DMS79 (cell line): ENCODE measurements around the gene LPCAT1.
"Not testable (repeated sequence)": the region's sequence is repeated elsewhere in the genome, so short reads cannot be mapped to it uniquely, and the experiment has no call there.

Experiments used
- DNase-seq: peaks from one replicate; lab custom pipeline; 2025; lab: John Stamatoyannopoulos, UW

The LPCAT1 gene, protein sequence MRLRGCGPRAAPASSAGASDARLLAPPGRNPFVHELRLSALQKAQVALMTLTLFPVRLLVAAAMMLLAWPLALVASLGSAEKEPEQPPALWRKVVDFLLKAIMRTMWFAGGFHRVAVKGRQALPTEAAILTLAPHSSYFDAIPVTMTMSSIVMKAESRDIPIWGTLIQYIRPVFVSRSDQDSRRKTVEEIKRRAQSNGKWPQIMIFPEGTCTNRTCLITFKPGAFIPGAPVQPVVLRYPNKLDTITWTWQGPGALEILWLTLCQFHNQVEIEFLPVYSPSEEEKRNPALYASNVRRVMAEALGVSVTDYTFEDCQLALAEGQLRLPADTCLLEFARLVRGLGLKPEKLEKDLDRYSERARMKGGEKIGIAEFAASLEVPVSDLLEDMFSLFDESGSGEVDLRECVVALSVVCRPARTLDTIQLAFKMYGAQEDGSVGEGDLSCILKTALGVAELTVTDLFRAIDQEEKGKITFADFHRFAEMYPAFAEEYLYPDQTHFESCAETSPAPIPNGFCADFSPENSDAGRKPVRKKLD

DNA sequence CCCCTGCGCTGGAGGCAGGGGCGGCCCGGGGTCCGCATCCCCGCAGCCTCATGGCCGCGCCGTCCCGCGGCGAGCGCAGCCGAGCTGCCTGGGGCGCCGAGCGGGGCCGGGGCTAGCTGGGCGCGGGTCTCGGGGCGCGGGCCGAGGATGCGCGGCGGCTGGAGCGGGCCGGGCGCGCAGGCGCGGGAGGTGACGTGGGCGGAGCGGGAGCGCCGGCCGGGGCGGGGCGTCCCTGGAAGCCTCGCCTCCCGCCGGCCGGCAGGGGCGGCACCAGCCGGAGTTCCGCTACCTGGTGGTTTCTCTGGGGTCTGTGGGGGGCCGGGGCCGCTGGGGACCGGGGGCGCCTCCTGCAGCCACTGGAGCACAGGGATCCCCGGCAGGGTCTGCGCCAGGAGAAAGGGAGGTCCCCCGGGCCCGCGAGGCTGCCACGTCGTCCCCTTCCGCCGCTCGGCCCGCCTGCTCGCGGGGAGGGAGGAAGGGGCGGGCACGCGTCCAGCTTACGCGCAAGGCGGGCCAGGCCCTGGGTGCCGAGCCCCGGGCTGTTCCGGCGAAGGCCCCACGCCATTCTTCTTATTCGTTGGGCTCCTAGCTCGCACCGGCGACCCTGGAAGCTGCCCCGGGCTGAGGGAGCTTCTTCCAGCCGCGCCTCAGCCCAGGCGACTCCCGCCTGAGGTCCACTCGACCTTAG, at the start of gene LPCAT1:
Gene LPCAT1 (minus strand): TSS at position 168 of the 688 bp plus-strand sequence. CDS start 116 bp downstream, at position 52.
- DNase-seq: no peak

DNA sequence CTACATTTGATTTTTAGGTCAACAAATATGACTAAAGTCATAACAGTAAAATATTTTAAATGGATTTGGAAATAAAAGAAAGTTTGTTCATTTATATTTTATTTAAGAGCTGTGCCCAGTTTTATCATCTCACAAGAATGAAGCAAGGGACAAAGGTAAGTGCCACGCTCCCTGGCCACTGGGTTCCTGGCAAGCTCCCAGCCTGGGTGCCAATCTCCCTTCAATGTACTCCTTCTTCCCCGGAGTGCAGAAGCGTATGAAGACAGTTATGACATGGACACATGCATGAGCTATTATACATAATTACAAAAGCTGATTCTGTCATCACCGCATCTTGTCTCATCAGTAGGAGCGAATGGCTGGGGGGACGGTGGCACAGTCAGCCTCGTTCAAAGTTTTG, 48.1 kb upstream of the LPCAT1 start:
- DNase-seq: not testable (repeated sequence)

DNA sequence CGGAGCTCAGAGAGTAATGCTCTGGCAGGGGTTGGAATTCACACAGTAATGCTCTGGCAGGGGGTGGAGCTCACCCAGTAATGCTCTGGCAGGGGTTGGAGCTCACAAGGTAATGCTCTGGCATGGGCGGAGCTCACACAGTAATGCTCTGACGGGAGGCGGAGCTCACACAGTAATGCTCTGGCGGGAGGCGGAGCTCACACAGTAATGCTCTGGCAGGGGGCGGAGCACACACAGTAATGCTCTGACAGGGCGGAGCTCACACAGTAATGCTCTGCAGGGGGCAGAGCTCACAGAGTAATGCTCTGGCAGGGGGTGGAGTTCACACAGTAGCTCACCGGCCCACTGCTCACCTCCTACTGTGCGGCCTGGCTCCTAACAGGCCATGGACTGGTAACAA, 47.2 kb upstream of the LPCAT1 start:
- no peak for DNase-seq

DNA sequence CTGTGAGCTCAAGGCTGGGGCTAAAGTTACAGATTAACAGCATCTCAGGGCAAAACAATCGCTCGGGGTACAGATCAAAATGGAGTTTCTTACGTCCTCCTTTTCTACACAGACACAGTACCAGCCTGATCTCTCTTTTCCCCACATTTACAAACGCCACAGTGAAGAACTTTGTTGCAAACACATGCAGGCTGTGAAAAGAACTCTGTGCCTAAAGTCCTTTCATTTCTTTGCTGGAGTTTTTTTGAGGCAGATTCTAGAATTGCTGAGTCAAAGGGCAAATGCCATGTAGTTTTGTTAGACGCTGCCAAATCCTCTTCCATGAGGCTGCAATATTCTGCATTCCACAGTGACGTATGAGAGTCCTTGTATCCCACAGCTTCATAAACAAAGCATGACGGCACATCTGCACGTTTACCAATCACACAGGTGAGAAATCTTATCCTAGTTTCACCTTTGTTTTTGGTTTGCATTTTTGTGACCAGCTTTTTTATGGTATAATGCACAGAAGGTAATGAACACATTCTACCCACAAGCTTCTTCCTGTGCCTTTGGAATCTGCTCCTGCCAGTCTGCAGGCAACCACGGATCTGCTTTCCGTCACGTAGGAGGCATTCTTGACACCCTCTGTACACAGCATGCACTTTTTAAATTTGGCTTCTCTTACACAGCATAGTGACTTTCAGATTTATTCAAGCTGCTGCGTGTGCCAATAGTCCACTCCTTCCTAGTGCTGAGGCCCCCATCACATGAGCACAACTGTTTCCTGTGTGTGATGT, 44.6 kb upstream of the LPCAT1 start:
- DNase-seq: peak; percentile 68

DNA sequence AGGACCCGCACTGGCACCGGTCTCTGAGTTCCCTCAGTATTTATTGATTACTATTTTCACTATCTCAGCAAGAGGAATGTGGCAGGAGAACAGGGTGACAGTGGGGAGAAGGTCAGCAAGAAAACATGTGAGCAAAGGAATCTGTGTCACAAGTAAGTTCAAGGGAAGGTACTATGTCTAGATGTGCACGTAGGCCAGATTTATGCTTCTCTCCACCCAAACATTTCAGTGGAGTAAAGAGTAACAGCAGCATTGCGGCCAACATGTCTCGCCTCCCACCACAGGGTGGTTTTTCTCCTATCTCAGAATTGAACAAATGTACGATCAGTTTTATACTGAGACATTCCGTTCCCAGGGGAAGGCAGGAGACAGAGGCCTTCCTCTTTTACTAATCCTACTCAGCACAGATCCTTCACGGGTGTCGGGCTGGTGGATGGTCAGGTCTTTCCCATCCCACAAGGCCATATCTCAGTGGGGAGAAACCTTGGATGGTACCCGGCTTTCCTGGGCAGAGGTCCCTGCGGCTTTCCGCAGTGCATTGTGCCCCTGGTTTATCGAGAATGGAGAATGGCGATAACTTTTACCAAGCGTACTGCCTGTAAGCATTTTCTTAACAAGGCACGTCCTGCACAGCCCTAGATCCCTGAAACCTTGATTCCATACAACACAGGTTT, 43.9 kb upstream of the LPCAT1 start:
- DNase-seq: not testable (repeated sequence)

DNA sequence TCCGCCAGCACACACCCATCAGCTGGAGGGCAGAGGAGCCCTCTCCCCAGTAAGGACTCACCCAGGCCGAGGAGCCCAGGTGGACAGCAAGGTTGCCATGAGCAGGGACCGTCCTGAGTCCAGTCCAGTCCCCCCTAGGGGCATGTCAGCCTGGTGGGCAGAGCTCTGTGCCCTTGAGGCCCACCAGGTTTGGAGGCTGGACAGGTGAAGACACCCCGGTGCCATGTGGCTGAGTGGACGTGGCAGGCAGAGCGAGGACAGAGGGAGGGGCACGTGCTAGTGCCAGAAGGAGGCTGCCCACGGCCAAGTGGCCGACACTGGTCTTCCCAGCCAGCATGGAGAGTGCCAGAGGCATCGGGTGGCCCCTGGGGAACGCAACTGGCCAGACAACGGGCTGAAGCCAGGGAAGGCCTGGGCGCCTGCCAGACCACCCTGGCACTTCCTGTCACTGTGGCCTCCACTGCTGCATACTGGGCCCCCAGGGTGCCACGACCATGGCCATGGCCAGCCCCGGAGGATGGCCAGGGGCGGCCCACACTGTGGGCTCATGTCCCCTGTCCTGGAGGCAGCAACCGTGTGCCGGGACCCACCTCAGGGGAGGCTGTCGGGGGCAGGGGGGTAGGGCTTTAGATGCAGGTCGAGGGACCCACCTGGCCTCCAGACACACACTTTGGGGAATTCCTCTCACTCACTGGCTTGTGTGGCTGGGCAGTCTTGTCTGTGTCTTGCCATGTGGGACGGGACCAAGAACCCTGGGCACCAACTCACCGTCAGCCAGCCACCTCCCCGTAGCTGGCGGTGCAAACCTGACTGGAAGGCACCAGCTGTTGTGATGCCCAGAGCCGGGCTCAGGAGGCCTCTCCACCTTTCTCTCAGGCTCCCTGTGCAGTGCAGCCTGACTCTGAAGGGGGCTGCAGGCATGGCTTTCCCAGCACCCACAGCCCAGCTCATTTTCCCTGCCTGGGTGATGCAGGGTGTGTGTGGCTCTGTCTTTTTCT, 42.3 kb upstream of the LPCAT1 start:
- no peak for DNase-seq

DNA sequence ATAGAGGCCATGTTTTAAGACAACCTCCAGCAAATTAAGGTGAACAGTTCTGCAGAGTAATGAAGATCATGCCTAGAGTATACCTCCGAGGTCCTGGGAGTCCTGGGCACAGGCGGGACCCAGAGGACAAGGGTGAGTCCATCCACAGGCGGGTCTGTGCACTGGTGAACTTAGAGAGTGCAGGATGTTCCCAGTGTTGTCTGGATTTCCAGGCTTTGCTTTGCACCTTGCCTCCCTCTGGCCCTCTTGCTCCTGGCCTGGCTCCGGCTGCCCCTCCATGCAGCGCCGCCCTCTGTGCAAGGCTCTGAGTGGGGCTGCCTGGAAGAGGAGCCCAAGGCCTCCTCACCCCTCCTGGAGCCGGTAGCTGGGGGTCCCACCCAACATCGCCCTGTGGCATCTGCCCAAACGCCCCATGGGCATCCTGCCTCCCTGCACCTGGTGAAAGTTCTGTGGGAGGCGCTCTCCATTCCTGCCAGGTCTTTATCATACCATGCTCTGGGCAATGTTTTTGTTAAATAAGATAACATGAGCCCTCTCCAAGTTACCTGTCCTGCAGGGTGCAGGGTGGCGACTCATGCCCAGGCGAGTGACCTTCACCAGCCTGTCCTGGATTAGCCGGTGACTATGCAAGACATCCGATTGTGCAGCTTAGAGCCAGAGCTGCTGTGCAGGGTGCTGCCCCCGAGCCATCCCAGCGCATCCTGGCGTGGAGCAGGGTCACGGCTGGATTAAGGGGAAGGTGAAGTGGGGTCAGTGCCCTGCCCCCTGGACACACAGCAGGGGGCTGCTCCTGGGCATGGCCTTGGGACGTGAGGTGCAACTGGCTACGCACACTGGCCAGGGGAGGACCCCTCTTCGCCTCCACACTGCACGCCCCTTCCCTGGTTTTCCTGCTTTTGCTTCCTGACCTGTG, 41.3 kb upstream of the LPCAT1 start:
- DNase-seq: no peak

DNA sequence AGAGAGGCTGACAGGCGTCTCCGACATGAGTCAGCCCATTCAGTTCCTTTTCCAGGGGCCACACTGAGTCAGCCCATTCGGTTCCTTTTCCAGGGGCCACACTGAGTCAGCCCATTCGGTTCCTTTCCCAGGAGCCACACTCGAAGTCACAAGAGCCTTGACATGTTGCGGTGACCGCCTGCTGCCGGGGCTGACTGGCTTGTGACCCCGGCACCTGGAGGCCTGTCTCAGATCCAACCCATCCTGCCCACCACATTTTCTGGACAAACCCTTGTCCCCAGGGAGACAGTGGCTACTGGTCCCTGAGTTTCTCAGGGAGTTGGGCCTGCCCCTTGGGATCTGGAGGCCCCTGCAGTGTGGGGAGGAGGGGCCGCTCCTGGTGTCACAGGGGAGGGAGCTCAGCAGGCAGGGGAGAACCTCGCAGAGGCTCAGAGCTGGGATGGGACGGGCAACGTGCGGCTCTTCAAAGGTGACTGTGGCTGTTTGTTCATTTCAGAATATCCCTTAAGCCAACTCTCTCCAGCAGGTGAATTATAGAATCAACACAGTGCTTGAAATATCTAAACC, 40.5 kb upstream of the LPCAT1 start:
- DNase-seq: no peak

DNA sequence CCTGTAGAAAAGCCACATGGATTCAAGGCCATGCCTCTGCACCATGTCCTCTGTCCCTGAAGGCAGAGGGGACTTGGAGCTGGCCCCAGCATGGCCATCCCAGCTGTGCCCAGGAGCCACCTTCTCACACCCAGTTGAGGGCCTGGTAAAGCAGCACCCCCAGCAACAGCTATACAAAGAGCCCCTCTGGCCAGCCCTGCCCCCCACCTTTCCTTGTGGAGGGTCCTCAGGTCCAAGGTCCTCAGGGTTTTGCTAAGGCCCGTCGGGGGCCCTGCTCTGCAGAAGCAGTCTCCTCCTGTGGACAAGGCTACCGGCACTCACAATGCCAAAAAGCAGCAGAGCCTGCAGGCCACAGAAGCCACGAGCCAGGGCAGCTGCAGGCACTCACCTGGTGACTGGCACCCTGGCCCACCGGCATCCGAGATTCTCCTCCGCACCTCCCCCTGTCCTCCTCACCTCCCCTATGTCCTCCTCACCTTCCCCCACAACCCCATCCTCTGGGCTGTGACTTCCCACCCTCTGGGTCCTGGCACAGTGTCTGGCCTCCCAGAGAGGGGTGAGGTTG, 39.9 kb upstream of the LPCAT1 start:
- DNase-seq: no peak

DNA sequence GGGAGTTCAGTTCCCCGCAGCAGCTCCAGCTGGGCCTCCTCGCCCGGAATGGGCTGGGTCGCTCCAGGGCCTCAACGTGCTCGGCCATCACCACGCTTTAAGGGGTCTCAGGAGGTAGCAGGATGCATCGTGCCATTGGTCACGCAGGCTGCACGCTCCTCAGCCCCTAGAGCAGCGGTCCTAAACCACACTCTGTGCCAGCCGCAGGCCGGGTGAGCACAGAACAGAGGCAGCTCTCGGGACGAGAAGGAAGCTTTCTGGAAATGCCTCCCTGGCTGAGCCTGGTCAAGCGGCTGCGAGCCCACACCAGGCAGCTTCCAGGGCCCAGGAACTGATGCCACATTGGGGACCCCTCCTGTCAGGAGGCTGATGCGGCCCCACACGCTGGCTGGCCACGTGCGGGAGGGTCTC, 39.3 kb upstream of the LPCAT1 start:
- no peak for DNase-seq

DNA sequence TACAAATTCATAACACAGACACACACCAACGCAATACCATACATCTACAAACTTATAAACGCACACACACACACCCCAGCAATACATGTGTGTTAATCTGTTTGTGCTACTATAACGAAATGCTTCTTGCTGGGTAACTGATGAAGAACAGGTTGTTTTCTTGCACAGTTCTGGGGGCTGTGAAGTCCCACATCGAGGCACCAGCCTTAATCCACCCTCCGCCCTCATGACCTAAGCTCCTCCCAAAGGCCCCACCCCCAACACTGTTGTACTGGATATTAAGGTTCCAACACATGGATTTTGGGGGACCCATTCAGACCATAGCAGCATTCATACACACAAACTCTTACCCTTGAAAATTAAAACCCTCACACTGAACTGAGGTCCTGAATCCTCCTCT, 38.8 kb upstream of the LPCAT1 start:
- no peak for DNase-seq

DNA sequence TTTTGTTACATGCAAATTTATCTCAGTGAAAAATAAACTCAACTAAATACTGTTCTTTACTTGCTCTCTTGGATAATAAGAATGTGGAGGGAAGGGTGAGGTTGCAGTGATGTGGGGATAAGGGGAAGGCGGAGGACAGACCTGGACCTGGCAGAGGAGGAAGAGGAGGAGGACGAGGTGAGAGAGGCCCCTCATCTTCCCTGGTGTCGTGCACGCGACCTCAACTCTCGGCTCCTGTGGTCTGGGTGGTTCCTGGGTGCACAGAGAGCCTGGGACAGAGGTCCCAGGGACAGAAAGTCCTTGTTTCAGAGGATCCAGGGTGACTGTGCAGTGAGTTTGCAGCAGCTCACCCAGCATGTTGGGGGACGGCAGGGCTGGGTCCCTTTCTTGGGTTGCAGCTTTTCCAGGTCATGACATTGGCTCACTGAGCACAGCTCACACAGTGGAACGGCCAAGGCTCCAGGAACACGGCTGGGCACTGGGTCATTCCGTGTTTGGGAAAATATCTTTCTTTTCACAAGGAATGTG, 37.7 kb upstream of the LPCAT1 start:
- no peak for DNase-seq

DNA sequence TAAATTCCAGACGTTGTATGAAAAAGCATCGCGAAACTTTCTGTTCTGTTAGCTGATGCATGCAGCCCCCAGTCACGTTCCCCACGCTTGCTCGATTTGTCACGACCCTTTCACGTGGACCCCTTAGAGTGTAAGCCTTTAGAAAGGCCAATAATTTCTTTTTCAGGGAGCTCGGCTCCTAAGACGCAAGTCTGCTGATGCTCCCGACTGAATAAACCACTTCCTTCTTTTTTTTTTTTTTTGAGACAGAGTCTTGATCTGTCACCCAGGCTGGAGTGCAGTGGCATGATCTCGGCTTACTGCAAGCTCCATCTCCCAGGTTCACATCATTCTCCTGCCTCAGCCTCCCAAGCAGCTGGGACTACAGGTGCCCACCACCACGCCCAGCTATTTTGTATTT, 36.7 kb upstream of the LPCAT1 start:
- not testable (repeated sequence) for DNase-seq

DNA sequence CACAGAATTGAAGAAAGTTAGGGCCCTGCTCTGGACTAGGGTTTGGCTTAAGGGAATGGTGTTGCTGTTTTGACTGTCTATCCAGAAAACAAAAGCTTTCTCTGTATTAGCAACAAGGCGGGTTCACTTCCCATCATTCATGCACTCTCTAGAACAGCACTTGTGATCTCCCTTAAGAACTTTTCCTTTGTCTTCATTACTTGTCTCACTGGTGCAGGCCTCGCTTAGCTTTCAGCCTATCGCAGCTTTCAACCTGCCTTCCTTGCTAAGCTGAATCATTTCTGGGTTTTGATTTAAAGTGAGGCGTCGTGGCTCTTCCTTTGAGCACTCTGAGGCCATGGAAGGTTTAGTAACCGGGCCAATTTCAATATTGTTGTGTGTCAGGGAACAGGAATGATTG, 35.2 kb upstream of the LPCAT1 start:
- no peak for DNase-seq

DNA sequence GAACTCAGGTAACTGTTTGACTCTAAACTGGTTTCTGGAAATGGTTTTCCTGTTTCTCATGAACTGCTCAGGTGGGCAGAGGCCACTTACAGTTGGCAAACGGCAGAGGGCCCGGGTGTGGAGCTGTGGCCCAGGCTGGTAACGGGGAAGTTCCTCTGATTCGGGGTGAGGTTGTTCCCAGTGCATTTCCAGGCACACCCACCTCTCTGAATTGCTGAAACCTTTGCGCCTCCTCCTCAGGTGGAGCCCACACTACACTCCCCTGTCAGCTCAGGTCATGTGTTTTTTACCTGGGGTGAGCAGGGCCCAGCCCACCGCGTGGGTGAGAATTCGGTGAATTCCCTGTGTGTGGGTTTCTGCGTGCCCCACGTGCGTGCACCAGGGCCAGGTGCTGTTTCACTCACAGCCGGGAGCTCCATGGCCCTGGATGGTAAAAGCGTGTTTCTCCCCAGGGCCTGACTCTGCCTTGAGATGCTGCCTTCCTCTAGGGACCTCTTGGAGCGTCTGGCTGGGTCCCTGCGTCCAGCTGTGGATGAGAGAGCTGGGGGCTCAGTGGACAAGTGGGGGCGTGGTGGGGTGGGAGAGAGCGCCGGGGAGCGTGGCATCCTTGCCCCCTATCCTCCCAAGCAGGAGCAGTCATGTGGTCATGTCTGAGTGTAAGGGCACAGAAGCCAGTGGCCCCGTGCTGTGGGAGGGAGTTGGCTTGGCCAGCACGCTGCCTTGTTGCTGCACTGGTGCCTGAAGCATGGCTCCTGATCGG, 33.5 kb upstream of the LPCAT1 start:
- no peak for DNase-seq

DNA sequence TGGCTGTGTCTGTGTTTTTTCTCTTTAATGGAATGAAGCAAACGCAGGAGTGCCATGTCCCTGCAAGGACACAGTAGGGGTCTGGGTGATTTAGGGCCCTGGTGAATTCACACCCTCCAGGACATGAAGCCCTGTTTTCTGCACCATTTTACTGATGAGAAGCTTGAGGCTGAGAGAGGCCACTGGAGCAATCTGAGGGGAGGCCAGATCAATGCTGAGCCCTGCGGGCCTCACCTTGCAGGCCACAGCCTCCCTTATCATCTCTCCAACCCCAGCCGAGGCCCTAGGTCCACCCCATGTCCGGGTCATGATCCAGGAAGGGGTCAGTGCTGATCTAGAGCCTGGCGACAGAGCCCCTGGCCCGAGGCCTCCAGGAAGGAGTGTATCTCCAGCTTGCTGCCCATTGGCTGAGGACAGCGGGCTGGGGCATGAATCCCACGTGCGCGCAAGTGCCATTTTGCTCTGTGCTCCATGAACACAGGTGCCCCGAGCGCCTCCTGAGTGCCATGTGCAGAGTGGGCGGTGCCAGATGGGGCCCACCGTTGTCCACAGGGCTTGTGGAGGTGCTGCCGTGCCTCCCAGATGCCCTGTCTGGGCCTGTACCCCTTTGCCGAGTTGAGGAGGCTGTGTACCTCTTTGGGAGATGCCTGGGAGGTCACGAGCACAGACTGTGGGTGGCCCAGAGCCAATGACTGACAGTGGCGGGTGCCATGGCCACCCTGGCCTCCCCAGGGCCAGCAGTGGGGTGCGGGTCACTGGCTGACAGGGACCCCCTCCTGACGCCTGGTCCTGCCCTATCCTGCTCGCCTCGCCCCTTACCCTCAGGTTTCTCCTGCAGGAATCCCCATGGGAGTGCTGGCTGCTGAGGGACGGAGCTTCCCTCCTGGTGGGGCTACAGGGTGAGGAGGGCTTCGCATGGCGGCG, 32.3 kb upstream of the LPCAT1 start:
- no peak for DNase-seq
